Ascending aorta (tissue), 2 donors: ENCODE results near the gene NEK6. TPM values are rescaled to one million over a fixed set of nuclear protein-coding genes. Genes with fewer than 3 reads are reported as not detected.

ENCODE experiments used
- DNase-seq, 2 donors: peaks; one replicate each; pipeline ENCODE4 v3.0.0-alpha.2; 2019; ENCODE audit warnings: low spot score in 2 of 2
- H3K27ac ChIP-seq, 2 donors: fragments of 200-600 bp; sonication (generic); one replicate each; pipeline ENCODE4 v1.5.1; 2016 to 2017; ENCODE audit warnings: mild to moderate bottlenecking in 1 of 2
- H3K27me3 ChIP-seq: fragments of 200-600 bp; sonication (generic); one replicate; pipeline ENCODE4 v1.5.1; 2017
- H3K36me3 ChIP-seq, 2 donors: fragments of 200-600 bp; sonication (generic); one replicate each; pipeline ENCODE4 v1.5.1; 2016
- H3K4me1 ChIP-seq, 2 donors: fragments of 200-600 bp; sonication (generic); one replicate each; pipeline ENCODE4 v1.5.1; 2016 to 2017; ENCODE audit warnings: mild to moderate bottlenecking in 1 of 2
- H3K4me3 ChIP-seq, 2 donors: fragments of 200-600 bp; sonication (generic); one replicate each; pipeline ENCODE4 v1.5.1; 2016 to 2017; ENCODE audit warnings: mild to moderate bottlenecking in 1 of 2
- H3K9me3 ChIP-seq, 2 donors: fragments of 200-600 bp; sonication (generic); one replicate each; pipeline ENCODE4 v1.5.1; 2016
- CTCF ChIP-seq, 3 experiments: fragments of 200-600 bp in 2 of 3; fragments of 450-650 bp in 1 of 3; sonication (generic) in 2 of 3; IDR thresholded peaks; one replicate each; pipeline ENCODE4 v1.5.1; 2016 to 2019; ENCODE audit warnings: antibody characterized with exemption in 3 of 3, mild to moderate bottlenecking in 1 of 3, moderate library complexity in 1 of 3
- intact Hi-C: fragments of 100-400 bp; cut with DNase I; formaldehyde crosslinking; loops from one replicate; pipeline ENCODE4 v1.15.1; 2023
- total RNA-seq: library from RNA; depleted of rRNA; stranded (reverse); fragments of >200 nt; gene quantifications from one replicate; pipeline ENCODE4 v1.1.0, GENCODE V29; 2016

NEK6 gene
- total RNA-seq, 1 donor from 2014 or later = 6.7 TPM

- Histone ChIP-seq H3K4me3 (no peak overlapping the region), H3K36me3 (peaks cover 22 to 57% of the 10 kb centered on the region in 2 donors), H3K9me3 (no peaks in the 10 kb centered on the region), H3K27me3 (no peaks in the 10 kb centered on the region), H3K27ac (peak overlapping the region in 1 of 2 donors; percentile 80), H3K4me1 (peaks cover 0 to 10% of the 10 kb centered on the region in 2 donors)
- intact Hi-C loops = no loop called here
- DNase-seq = no peak
- TF ChIP-seq CTCF (IDR thresholded peaks at IDR 0.05) = no peak
Measured at GRCh38 chr9:124341455-124342170, 83.9 kb downstream of the NEK6 start.

- Histone ChIP-seq H3K4me1 (peaks cover 0 to 10% of the 10 kb centered on the region in 2 donors), H3K27me3 (no peaks in the 10 kb centered on the region), H3K9me3 (no peaks in the 10 kb centered on the region), H3K36me3 (peaks cover 30 to 59% of the 10 kb centered on the region in 2 donors), H3K4me3 (no peak overlapping the region), H3K27ac (peak overlapping the region; percentile 65 to 80)
- intact Hi-C loops = no loop called here
- TF ChIP-seq CTCF (IDR thresholded peaks at IDR 0.05) = no peak
- no peak for DNase-seq
Measured at GRCh38 chr9:124342402-124342775, 84.6 kb downstream of the NEK6 start.

GRCh38 chr9:124342776-124343485 is 85.2 kb downstream of the NEK6 start:
- intact Hi-C loops = no loop called here
- DNase-seq = peak; percentile 63 to 91
- peak overlapping the region in 1 of 2 donors; percentile 50 for H3K4me3 ChIP-seq

GRCh38 chr9:124343533-124344290 is 86.0 kb downstream of the NEK6 start:
- no peak for DNase-seq
- peaks cover 38 to 64% of the 10 kb centered on the region in 2 donors for H3K36me3 ChIP-seq
- peak overlapping the region; percentile 65 to 80 for H3K27ac ChIP-seq
- no peaks in the 10 kb centered on the region for H3K27me3 ChIP-seq
- intact Hi-C loops = no loop called here
- H3K4me3 ChIP-seq = peak overlapping the region in 1 of 2 donors; percentile 50
- no peaks in the 10 kb centered on the region for H3K9me3 ChIP-seq
- no peak for TF ChIP-seq CTCF (IDR thresholded peaks at IDR 0.05)
- peaks cover 0 to 10% of the 10 kb centered on the region in 2 donors for H3K4me1 ChIP-seq

More at GRCh38 chr9:124342776-124343485, 85.2 kb downstream of the NEK6 start:
- Histone ChIP-seq H3K36me3 (peaks cover 31 to 59% of the 10 kb centered on the region in 2 donors), H3K9me3 (no peaks in the 10 kb centered on the region), H3K27ac (peak overlapping the region; percentile 65 to 80), H3K27me3 (no peaks in the 10 kb centered on the region), H3K4me1 (peaks cover 0 to 10% of the 10 kb centered on the region in 2 donors)
- TF ChIP-seq CTCF (IDR thresholded peaks at IDR 0.05) = no peak

- Histone ChIP-seq H3K4me1 (peaks cover 0 to 10% of the 10 kb centered on the region in 2 donors), H3K36me3 (peaks cover 41 to 66% of the 10 kb centered on the region in 2 donors), H3K4me3 (no peak overlapping the region), H3K9me3 (no peaks in the 10 kb centered on the region), H3K27ac (no peak overlapping the region), H3K27me3 (no peaks in the 10 kb centered on the region)
- intact Hi-C loops = no loop called here
- no peak for TF ChIP-seq CTCF (IDR thresholded peaks at IDR 0.05)
- no peak for DNase-seq
Measured at GRCh38 chr9:124344291-124345050, 86.7 kb downstream of the NEK6 start.
